Parathyroid adenoma (tissue), 2 donors: ENCODE results near the gene CPNE1.

Experiments used
- H2AFZ ChIP-seq: fragments of 300-600 bp; sonication (generic); one replicate; pipeline ENCODE4 v1.7.0; 2017; ENCODE audit warnings: antibody characterized with exemption, mild to moderate bottlenecking
- H3K27ac ChIP-seq: fragments of 300-600 bp; sonication (generic); one replicate; pipeline ENCODE4 v1.7.0; 2017
- H3K27me3 ChIP-seq: fragments of 300-600 bp; sonication (generic); one replicate; pipeline ENCODE4 v1.7.0; 2017; ENCODE audit warnings: low read length; ENCODE audit not compliant: control insufficient read depth, insufficient read depth
- H3K36me3 ChIP-seq: fragments of 300-600 bp; sonication (generic); one replicate; pipeline ENCODE4 v1.7.0; 2017; ENCODE audit warnings: low read length; ENCODE audit not compliant: control insufficient read depth, insufficient read depth
- H3K4me1 ChIP-seq: fragments of 300-600 bp; sonication (generic); one replicate; pipeline ENCODE4 v1.7.0; 2017; ENCODE audit warnings: control low read depth
- H3K4me2 ChIP-seq: fragments of 300-600 bp; sonication (generic); one replicate; pipeline ENCODE4 v1.7.0; 2017; ENCODE audit warnings: low read length
- H3K4me3 ChIP-seq: fragments of 300-600 bp; sonication (generic); one replicate; pipeline ENCODE4 v1.7.0; 2017; ENCODE audit warnings: low read depth, low read length
- H3K79me2 ChIP-seq: fragments of 300-600 bp; sonication (generic); one replicate; pipeline ENCODE4 v1.7.0; 2017; ENCODE audit warnings: control low read depth
- H3K9ac ChIP-seq: fragments of 300-600 bp; sonication (generic); one replicate; pipeline ENCODE4 v1.7.0; 2017; ENCODE audit warnings: mild to moderate bottlenecking
- H3K9me3 ChIP-seq: fragments of 300-600 bp; sonication (generic); one replicate; pipeline ENCODE4 v1.7.0; 2017; ENCODE audit warnings: low read length; ENCODE audit not compliant: control insufficient read depth
- CTCF ChIP-seq: fragments of 300-600 bp; sonication (generic); IDR thresholded peaks from one replicate; pipeline ENCODE4 v1.7.0; 2017; ENCODE audit warnings: antibody characterized with exemption, mild to moderate bottlenecking
- donor health status: primary hyperparathyroidism.

CPNE1 gene

DNA sequence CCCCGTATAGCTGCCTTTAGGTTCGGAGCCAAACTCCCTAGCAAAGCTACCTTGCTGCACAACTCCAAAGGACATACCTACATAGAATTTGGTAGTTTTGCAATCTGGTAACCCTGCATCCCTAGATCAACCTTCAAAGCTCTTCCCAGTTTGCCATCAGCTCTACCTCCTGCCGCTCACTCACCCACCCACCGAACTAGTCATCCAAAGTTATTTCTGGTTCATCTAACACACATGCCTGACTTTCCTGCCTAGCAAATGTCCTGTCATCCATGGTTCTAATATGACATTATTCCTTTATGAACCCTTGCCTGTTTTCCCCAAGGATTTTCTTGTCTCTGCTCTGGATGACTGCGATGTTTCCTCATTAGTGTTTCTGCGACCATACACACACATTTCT is 27.4 kb downstream of the CPNE1 start:
- Histone ChIP-seq H3K4me3 (no peak overlapping the region), H2AFZ (no peak overlapping the region), H3K36me3 (no peaks in the 10 kb centered on the region), H3K9me3 (no peaks in the 10 kb centered on the region), H3K4me2 (no peak overlapping the region), H3K79me2 (peaks cover 53% of the 10 kb centered on the region), H3K27ac (no peak overlapping the region), H3K27me3 (no peaks in the 10 kb centered on the region), H3K9ac (no peak overlapping the region), H3K4me1 (no peaks in the 10 kb centered on the region)
- no peak for TF ChIP-seq CTCF

GRCh38 chr20:35636095-35636494 is 28.6 kb downstream of the CPNE1 start:
- no peak overlapping the region for H3K27ac ChIP-seq
- no peaks in the 10 kb centered on the region for H3K4me1 ChIP-seq
- no peaks in the 10 kb centered on the region for H3K9me3 ChIP-seq
- no peak overlapping the region for H3K4me3 ChIP-seq
- no peak for TF ChIP-seq CTCF
- H2AFZ ChIP-seq: no peak overlapping the region
- H3K27me3 ChIP-seq: no peaks in the 10 kb centered on the region
- H3K4me2 ChIP-seq: no peak overlapping the region
- no peak overlapping the region for H3K9ac ChIP-seq
- peaks cover 52% of the 10 kb centered on the region for H3K79me2 ChIP-seq
- no peaks in the 10 kb centered on the region for H3K36me3 ChIP-seq

DNA sequence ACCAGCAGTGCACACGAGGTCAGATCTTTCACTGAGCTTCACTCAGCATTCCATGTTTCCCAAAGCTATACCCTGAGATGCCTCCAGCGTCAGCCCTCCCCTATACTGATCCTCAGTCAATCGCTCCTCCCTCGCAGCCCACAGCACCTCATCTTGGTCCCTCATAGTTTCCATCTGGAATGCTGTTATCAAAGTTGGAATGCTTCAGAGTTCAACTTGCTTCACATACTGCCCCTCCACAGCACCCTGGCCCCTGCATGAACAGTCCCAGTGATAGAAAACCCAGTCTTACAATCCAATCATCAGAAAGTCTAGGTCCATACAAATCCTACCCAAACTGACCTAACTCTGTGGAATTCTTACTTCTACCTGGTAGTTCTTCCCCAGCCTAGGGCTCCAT is 29.0 kb downstream of the CPNE1 start:
- no peaks in the 10 kb centered on the region for H3K36me3 ChIP-seq
- H3K4me2 ChIP-seq: no peak overlapping the region
- H3K27me3 ChIP-seq: no peaks in the 10 kb centered on the region
- peaks cover 48% of the 10 kb centered on the region for H3K79me2 ChIP-seq
- H3K9me3 ChIP-seq: no peaks in the 10 kb centered on the region
- no peak overlapping the region for H3K9ac ChIP-seq
- H3K4me1 ChIP-seq: no peaks in the 10 kb centered on the region
- no peak overlapping the region for H3K4me3 ChIP-seq
- no peak overlapping the region for H2AFZ ChIP-seq
- no peak for TF ChIP-seq CTCF
- H3K27ac ChIP-seq: no peak overlapping the region

DNA sequence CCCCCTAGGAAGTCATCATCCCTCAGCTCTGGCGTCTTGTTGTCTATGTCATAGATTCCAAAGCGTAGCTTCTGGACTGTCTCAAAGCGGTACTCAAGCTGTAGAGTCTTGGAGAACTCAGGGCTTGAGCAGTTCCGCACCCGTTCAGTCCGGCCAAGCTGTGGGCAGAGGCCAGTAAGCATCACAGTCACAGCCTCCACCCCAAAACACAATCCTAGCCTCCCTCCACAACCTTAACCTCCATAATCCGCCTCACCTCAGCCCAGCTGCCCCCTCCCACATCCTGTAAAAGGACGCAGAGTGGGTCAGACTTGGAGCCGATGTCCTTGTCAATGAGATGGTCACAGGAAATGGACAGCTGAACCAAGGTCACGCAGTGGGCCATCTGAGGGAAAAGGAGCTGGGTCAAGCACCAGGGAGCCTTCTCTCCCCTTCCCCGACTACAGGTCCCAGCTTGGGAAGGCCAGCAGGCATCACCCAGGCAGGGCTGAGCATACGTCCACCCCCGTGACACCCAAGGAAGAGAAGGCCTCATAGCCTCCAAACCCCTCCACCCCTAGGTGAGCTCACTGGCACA is 32.1 kb downstream of the CPNE1 start:
- Histone ChIP-seq H3K4me3 (no peak overlapping the region), H2AFZ (no peak overlapping the region), H3K4me2 (no peak overlapping the region), H3K9me3 (no peaks in the 10 kb centered on the region), H3K9ac (no peak overlapping the region), H3K27ac (no peak overlapping the region), H3K79me2 (peaks cover 30% of the 10 kb centered on the region), H3K27me3 (no peaks in the 10 kb centered on the region), H3K4me1 (no peaks in the 10 kb centered on the region), H3K36me3 (no peaks in the 10 kb centered on the region)
- no peak for TF ChIP-seq CTCF

DNA sequence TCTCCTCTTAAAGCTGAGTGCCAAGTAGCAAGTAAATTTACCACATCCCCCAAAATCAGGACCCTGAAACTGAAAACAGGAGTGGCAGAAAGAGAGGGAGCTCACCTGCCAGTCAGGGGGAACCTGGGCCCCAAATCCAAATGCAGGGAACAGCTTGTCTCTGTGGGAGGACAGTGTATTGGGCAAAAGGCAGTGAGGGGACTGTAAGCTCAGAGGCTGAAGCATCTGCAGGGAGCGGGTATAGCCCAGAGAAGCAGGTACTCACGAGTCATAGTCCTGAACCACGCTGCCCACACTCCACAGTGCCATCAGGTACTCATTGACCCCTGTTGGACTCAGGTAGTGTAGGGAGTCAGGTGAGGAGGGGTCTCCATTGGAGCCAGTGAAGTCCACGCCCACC is 34.1 kb downstream of the CPNE1 start:
- Histone ChIP-seq H2AFZ (no peak overlapping the region), H3K27ac (no peak overlapping the region), H3K9me3 (no peaks in the 10 kb centered on the region), H3K4me1 (no peaks in the 10 kb centered on the region), H3K4me3 (no peak overlapping the region), H3K36me3 (no peaks in the 10 kb centered on the region), H3K79me2 (peaks cover 17% of the 10 kb centered on the region), H3K9ac (no peak overlapping the region), H3K27me3 (no peaks in the 10 kb centered on the region), H3K4me2 (no peak overlapping the region)
- no peak for TF ChIP-seq CTCF
